Hepatocyte (in vitro differentiated cells): Measurements from ENCODE around the gene GUCA1A. TPM values are rescaled to one million over a fixed set of nuclear protein-coding genes. Genes with fewer than 3 reads are reported as not detected.

Source experiments
- DNase-seq: peaks from one replicate; pipeline ENCODE4 v3.0.0-alpha.2; 2016; ENCODE audit warnings: low spot score
- H2AFZ ChIP-seq: fragments of 200-600 bp; sonication (generic); 2 replicates; pipeline ENCODE4 v1.6.0; 2016; ENCODE audit warnings: antibody characterized with exemption, mild to moderate bottlenecking
- H3K27ac ChIP-seq: fragments of 200-600 bp; sonication (generic); 2 replicates; pipeline ENCODE4 v1.5.1; 2016; ENCODE audit warnings: mild to moderate bottlenecking
- H3K27me3 ChIP-seq: fragments of 200-600 bp; sonication (generic); 2 replicates; pipeline ENCODE4 v1.6.1; 2016
- H3K36me3 ChIP-seq: fragments of 200-600 bp; sonication (generic); replicated peaks from 2 replicates; pipeline ENCODE4 v1.5.1; 2016; ENCODE audit warnings: low read depth; ENCODE audit not compliant: insufficient read depth
- H3K4me1 ChIP-seq: fragments of 200-600 bp; sonication (generic); 2 replicates; pipeline ENCODE4 v1.5.1; 2016; ENCODE audit warnings: mild to moderate bottlenecking, moderate library complexity; ENCODE audit not compliant: insufficient read depth
- H3K4me2 ChIP-seq: fragments of 200-600 bp; sonication (generic); 2 replicates; pipeline ENCODE4 v1.6.0; 2016
- H3K4me3 ChIP-seq: fragments of 200-600 bp; sonication (generic); 2 replicates; pipeline ENCODE4 v1.5.1; 2016; ENCODE audit warnings: mild to moderate bottlenecking
- H3K79me2 ChIP-seq: fragments of 200-600 bp; sonication (generic); 2 replicates; pipeline ENCODE4 v1.6.0; 2017; ENCODE audit warnings: mild to moderate bottlenecking
- H3K9me2 ChIP-seq: fragments of 200-600 bp; sonication (generic); replicated peaks from 2 replicates; pipeline ENCODE4 v1.6.0; 2017; ENCODE audit warnings: mild to moderate bottlenecking; ENCODE audit not compliant: insufficient read depth
- H3K9me3 ChIP-seq: fragments of 200-600 bp; sonication (generic); 2 replicates; pipeline ENCODE4 v1.5.1; 2016; ENCODE audit warnings: low read depth, mild to moderate bottlenecking
- H4K20me1 ChIP-seq: fragments of 200-600 bp; sonication (generic); 2 replicates; pipeline ENCODE4 v1.6.0; 2016; ENCODE audit warnings: mild to moderate bottlenecking; ENCODE audit not compliant: insufficient read depth, poor library complexity, severe bottlenecking
- EZH2 ChIP-seq: fragments of 200-600 bp; sonication (generic); IDR thresholded peaks from 2 replicates; pipeline ENCODE4 v1.6.1; 2016; ENCODE audit warnings: antibody characterized with exemption, mild to moderate bottlenecking, borderline replicate concordance
- EZH2phosphoT487 ChIP-seq: fragments of 200-600 bp; sonication (generic); IDR thresholded peaks from one replicate; pipeline ENCODE4 v1.6.1; 2018; ENCODE audit warnings: antibody characterized with exemption, mild to moderate bottlenecking, low read depth, moderate library complexity; ENCODE audit not compliant: unreplicated experiment, severe bottlenecking
- WGBS: methylation state at CpG from one replicate; pipeline ENCODE4 v1.1.6; 2016; ENCODE audit warnings: low lambda C conversion rate; ENCODE audit errors: missing lambda C conversion rate; 5-methylcytosine and 5-hydroxymethylcytosine counted together
- polyA plus RNA-seq: library from polyadenylated mRNA; unstranded; fragments of >200 nt; fragmentation: Nextera tagmentation; extraction: Ambion mirVana; gene quantifications from 2 replicates; pipeline ENCODE4 v1.2.1, GENCODE V29; 2016
- total RNA-seq: library from RNA; depleted of rRNA; stranded (reverse); fragments of >200 nt; gene quantifications from 2 replicates; pipeline ENCODE4 v1.2.3, GENCODE V29; 2014
- TF ChIP-seq, protein P1 (sequence below): fragments of 200-600 bp; sonication (generic); IDR thresholded peaks from 2 replicates; pipeline ENCODE4 v1.5.1; 2016; ENCODE audit warnings: antibody characterized with exemption, mild to moderate bottlenecking; ENCODE audit not compliant: poor library complexity

The GUCA1A gene
- total and polyA plus RNA-seq, 2 experiments from 2014 or later: 0.43 to 0.75 TPM

- TF ChIP-seq, protein P1, sequence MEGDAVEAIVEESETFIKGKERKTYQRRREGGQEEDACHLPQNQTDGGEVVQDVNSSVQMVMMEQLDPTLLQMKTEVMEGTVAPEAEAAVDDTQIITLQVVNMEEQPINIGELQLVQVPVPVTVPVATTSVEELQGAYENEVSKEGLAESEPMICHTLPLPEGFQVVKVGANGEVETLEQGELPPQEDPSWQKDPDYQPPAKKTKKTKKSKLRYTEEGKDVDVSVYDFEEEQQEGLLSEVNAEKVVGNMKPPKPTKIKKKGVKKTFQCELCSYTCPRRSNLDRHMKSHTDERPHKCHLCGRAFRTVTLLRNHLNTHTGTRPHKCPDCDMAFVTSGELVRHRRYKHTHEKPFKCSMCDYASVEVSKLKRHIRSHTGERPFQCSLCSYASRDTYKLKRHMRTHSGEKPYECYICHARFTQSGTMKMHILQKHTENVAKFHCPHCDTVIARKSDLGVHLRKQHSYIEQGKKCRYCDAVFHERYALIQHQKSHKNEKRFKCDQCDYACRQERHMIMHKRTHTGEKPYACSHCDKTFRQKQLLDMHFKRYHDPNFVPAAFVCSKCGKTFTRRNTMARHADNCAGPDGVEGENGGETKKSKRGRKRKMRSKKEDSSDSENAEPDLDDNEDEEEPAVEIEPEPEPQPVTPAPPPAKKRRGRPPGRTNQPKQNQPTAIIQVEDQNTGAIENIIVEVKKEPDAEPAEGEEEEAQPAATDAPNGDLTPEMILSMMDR: no peak
- TF ChIP-seq EZH2phosphoT487: no peak
- no peak for TF ChIP-seq EZH2
- 84% methylated on average over 2 of the region's 2 CpGs for WGBS
- DNase-seq: no peak
- no peaks in the 10 kb centered on the region for H3K9me2 ChIP-seq
- H3K27me3 ChIP-seq: no peaks in the 10 kb centered on the region
- no peaks in the 10 kb centered on the region for H3K36me3 ChIP-seq
- H4K20me1 ChIP-seq: no peaks in the 10 kb centered on the region
- H3K79me2 ChIP-seq: peaks cover 67% of the 10 kb centered on the region
- peak overlapping the region; percentile 34 for H3K27ac ChIP-seq
- H2AFZ ChIP-seq: no peak overlapping the region
- H3K4me3 ChIP-seq: no peak overlapping the region
- H3K9me3 ChIP-seq: no peaks in the 10 kb centered on the region
- no peak overlapping the region for H3K4me2 ChIP-seq
- peaks cover 45% of the 10 kb centered on the region for H3K4me1 ChIP-seq
These were observed 37.4 kb upstream of the GUCA1A start for GRCh38 chr6:42135722-42136121.

DNA sequence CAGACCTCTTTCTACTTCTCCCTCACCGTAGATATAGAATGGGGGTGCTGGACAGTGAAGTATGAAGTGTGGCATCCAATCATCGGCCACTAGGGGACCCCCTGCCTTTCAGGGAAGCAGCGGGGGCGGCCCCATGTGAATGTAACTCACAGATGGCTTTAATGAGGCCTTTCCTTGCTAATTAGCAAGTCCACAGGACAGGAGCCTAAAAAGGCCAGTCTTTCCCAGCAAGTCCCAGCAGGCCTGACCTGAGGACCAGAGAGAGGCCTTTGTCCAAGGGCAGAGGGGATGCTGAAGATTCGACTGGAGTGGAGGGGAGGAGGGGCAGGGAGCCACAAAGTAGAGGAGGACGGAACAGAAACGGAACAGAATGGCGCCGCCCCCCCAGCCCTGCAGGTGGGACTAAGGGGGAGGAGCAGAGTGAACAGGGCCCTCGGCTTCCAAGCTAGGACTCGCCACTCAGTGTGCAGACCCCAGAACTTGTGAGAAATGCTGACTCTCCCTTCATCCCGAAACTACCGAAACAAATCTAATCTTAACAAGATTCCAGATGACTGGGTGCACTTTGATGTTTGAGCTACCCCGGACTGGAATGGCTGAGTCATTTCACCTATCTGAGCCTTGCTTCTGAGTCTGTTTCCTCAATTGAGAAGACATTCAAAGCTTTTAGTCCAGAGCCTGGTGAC, 36.5 kb upstream of the GUCA1A start:
- Histone ChIP-seq H3K4me2 (peak overlapping the region; percentile 87), H3K9me2 (no peaks in the 10 kb centered on the region), H4K20me1 (no peaks in the 10 kb centered on the region), H3K4me3 (no peak overlapping the region), H3K27me3 (no peaks in the 10 kb centered on the region), H3K36me3 (no peaks in the 10 kb centered on the region), H2AFZ (no peak overlapping the region), H3K9me3 (no peaks in the 10 kb centered on the region), H3K27ac (peak overlapping the region; percentile 96), H3K79me2 (peaks cover 67% of the 10 kb centered on the region), H3K4me1 (peaks cover 51% of the 10 kb centered on the region)
- DNase-seq: peak; percentile 76
- TF ChIP-seq EZH2 (no peak), EZH2phosphoT487 (no peak)
- TF ChIP-seq, protein P1: peak; percentile 31
- WGBS: 28% methylated on average over 14 of the region's 14 CpGs

GRCh38 chr6:42137194-42137753, 35.9 kb upstream of the GUCA1A start:
- no peak overlapping the region for H2AFZ ChIP-seq
- peaks cover 52% of the 10 kb centered on the region for H3K4me1 ChIP-seq
- no peak overlapping the region for H3K4me3 ChIP-seq
- no peaks in the 10 kb centered on the region for H3K9me3 ChIP-seq
- no peaks in the 10 kb centered on the region for H3K27me3 ChIP-seq
- DNase-seq: peak; percentile 68
- H3K4me2 ChIP-seq: peak overlapping the region; percentile 87
- H3K9me2 ChIP-seq: no peaks in the 10 kb centered on the region
- 37% methylated on average over 7 of the region's 7 CpGs for WGBS
- TF ChIP-seq EZH2 (no peak), EZH2phosphoT487 (no peak)
- TF ChIP-seq, protein P1: no peak
- peaks cover 70% of the 10 kb centered on the region for H3K79me2 ChIP-seq
- peak overlapping the region; percentile 96 for H3K27ac ChIP-seq
- no peaks in the 10 kb centered on the region for H3K36me3 ChIP-seq
- H4K20me1 ChIP-seq: no peaks in the 10 kb centered on the region

DNA sequence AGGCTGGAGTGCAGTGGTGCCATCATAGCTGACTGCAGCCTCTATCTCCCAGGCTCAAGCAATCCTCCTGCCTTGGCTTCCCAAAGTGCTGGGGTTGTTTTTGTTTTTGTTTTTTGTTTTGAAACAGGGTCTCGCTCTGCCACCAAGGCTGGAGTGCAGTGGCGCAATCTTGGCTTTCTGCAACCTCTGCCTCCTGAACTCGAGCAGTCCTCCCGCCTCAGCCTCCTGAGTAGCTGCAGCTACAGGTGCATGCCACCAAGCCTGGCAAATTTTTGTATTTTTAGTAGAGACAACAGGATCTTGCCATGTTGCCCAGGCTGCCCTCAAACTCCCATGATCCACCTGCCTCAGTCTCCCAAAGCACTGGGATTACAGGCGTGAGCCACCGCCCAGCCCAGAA, 35.0 kb upstream of the GUCA1A start:
- Histone ChIP-seq H4K20me1 (no peaks in the 10 kb centered on the region), H3K36me3 (no peaks in the 10 kb centered on the region), H3K4me2 (peak overlapping the region; percentile 87), H3K9me2 (no peaks in the 10 kb centered on the region), H3K9me3 (no peaks in the 10 kb centered on the region), H3K27me3 (no peaks in the 10 kb centered on the region), H3K4me3 (no peak overlapping the region), H3K4me1 (peaks cover 56% of the 10 kb centered on the region), H3K79me2 (peaks cover 62% of the 10 kb centered on the region), H3K27ac (peak overlapping the region; percentile 96), H2AFZ (no peak overlapping the region)
- DNase-seq: no peak
- TF ChIP-seq, protein P1: no peak
- TF ChIP-seq EZH2phosphoT487 (no peak), EZH2 (no peak)
- 95% methylated on average over 6 of the region's 6 CpGs for WGBS
